ENCODE data around the gene SFXN5.
A peak's percentile ranks its signal among the peaks of the same experiment; 100 is the strongest.

The SFXN5 gene

DNA sequence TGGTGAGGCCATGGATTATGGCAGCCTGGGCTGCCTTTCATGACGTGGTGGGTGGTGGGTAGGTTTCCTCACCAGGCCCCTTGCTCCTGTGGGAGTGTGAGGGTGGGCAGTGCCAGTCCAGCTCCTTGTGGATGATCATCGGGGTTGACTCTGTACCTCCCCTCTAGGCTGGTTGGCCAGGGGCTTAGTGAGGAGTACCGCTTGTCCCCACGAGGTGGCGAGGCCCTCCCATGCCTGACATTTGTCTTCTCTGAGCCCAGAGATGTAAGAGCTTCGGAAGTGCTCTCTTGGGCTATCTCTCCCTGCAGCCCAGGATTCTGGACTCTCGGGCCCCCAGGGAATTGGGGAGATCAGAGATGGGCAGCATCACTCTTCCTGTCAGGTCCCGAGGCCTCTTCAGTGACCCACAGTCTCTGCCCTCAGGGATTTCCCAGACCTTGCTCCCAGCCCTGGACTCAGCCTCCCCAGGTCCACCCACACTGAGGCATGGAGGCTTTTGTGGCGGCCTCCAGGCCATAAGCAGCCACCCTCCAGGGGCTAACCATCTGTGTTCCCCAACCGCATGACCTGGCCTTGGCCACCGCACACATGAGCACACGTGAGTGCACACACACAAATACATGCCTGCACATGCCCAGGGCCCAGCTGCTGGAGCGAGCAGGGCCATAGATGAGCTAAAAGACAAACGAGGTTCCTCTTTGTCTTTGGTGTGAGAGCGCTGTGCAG, 177.8 kb downstream of the SFXN5 start:
- no peaks in the 10 kb centered on the region for H3F3A ChIP-seq (ENCODE audit: insufficient read depth)
- H3K9me2 ChIP-seq (replicated peaks; ENCODE audit: insufficient read depth, low read length) = no peaks in the 10 kb centered on the region
- H2AFZ ChIP-seq (ENCODE audit: low read depth, low read length, severe bottlenecking) = no peak overlapping the region
- H3K4me3 ChIP-seq (ENCODE audit: insufficient read depth, low read length, poor library complexity, severe bottlenecking) = no peak overlapping the region
- H3K79me2 ChIP-seq (ENCODE audit: insufficient read depth, low read length) = no peaks in the 10 kb centered on the region
- H3K36me3 ChIP-seq (ENCODE audit: low read length) = no peaks in the 10 kb centered on the region
- no peaks in the 10 kb centered on the region for H4K20me1 ChIP-seq (ENCODE audit: low read depth, low read length)
- TF ChIP-seq, protein P1, sequence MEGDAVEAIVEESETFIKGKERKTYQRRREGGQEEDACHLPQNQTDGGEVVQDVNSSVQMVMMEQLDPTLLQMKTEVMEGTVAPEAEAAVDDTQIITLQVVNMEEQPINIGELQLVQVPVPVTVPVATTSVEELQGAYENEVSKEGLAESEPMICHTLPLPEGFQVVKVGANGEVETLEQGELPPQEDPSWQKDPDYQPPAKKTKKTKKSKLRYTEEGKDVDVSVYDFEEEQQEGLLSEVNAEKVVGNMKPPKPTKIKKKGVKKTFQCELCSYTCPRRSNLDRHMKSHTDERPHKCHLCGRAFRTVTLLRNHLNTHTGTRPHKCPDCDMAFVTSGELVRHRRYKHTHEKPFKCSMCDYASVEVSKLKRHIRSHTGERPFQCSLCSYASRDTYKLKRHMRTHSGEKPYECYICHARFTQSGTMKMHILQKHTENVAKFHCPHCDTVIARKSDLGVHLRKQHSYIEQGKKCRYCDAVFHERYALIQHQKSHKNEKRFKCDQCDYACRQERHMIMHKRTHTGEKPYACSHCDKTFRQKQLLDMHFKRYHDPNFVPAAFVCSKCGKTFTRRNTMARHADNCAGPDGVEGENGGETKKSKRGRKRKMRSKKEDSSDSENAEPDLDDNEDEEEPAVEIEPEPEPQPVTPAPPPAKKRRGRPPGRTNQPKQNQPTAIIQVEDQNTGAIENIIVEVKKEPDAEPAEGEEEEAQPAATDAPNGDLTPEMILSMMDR (IDR thresholded peaks at IDR 0.05; ENCODE audit: insufficient read depth, low read length, poor library complexity, severe bottlenecking) = peak; percentile 47
- no peak for TF ChIP-seq EZH2phosphoT487 (conservative IDR thresholded peaks at IDR 0.05; ENCODE audit: low read length)
- H3K4me2 ChIP-seq (ENCODE audit: low read depth, low read length, poor library complexity, severe bottlenecking) = no peak overlapping the region
- no peak overlapping the region for H3K27ac ChIP-seq (ENCODE audit: low read depth, low read length)
- H3K9me3 ChIP-seq (ENCODE audit: insufficient read depth, low read length) = no peaks in the 10 kb centered on the region
- H3K27me3 ChIP-seq (ENCODE audit: low read length) = no peaks in the 10 kb centered on the region
- H3K9ac ChIP-seq (ENCODE audit: low read length) = no peak overlapping the region

- Histone ChIP-seq H3K4me3 (ENCODE audit: insufficient read depth, low read length, poor library complexity, severe bottlenecking) (no peak overlapping the region), H3F3A (ENCODE audit: insufficient read depth) (no peaks in the 10 kb centered on the region), H3K36me3 (ENCODE audit: low read length) (no peaks in the 10 kb centered on the region), H4K20me1 (ENCODE audit: low read depth, low read length) (no peaks in the 10 kb centered on the region), H3K79me2 (ENCODE audit: insufficient read depth, low read length) (no peaks in the 10 kb centered on the region), H3K27ac (ENCODE audit: low read depth, low read length) (no peak overlapping the region), H2AFZ (ENCODE audit: low read depth, low read length, severe bottlenecking) (no peak overlapping the region), H3K4me2 (ENCODE audit: low read depth, low read length, poor library complexity, severe bottlenecking) (no peak overlapping the region), H3K9me3 (ENCODE audit: insufficient read depth, low read length) (no peaks in the 10 kb centered on the region), H3K27me3 (ENCODE audit: low read length) (no peaks in the 10 kb centered on the region), H3K9me2 (replicated peaks; ENCODE audit: insufficient read depth, low read length) (no peaks in the 10 kb centered on the region), H3K9ac (ENCODE audit: low read length) (no peak overlapping the region)
- TF ChIP-seq, protein P1 (IDR thresholded peaks at IDR 0.05; ENCODE audit: insufficient read depth, low read length, poor library complexity, severe bottlenecking) = peak; percentile 55
- no peak for TF ChIP-seq EZH2phosphoT487 (conservative IDR thresholded peaks at IDR 0.05; ENCODE audit: low read length)
These were observed 178.9 kb downstream of the SFXN5 start for GRCh38 chr2:72892506-72893173.
